HCT116 (cell line): Measurements from ENCODE around the gene CHD8.

ENCODE experiments used
- ATF3 ChIP-seq: IDR thresholded peaks from 2 replicates; pipeline ENCODE4 v1.6.1; 2012
- EGR1 ChIP-seq: IDR thresholded peaks from 2 replicates; pipeline ENCODE4 v1.6.1; 2012; ENCODE audit warnings: low read depth
- EZH2 ChIP-seq: fragments of 200-600 bp; sonication (generic); IDR thresholded peaks from 2 replicates; pipeline ENCODE4 v1.6.1; 2017; ENCODE audit warnings: antibody characterized with exemption, mixed run types
- EZH2phosphoT487 ChIP-seq: fragments of 200-600 bp; IDR thresholded peaks from 2 replicates; pipeline ENCODE4 v1.6.1; 2018; ENCODE audit warnings: antibody characterized with exemption, borderline replicate concordance
- MAX ChIP-seq: IDR thresholded peaks from 2 replicates; pipeline ENCODE4 v1.6.1; 2012
- POLR2A ChIP-seq: IDR thresholded peaks from 2 replicates; pipeline ENCODE4 v1.7.0; 2011; ENCODE audit warnings: borderline replicate concordance; ENCODE audit not compliant: insufficient read depth, insufficient read length; ENCODE audit errors: extremely low read depth
- POLR2AphosphoS5 ChIP-seq: IDR thresholded peaks from 2 replicates; pipeline ENCODE4 v1.6.1; 2011; ENCODE audit warnings: mild to moderate bottlenecking, low read depth, low read length, moderate library complexity
- REST ChIP-seq: IDR thresholded peaks from 2 replicates; pipeline ENCODE4 v1.6.1; 2012; ENCODE audit warnings: low read depth
- SRF ChIP-seq: IDR thresholded peaks from 2 replicates; pipeline ENCODE4 v1.6.1; 2012; ENCODE audit warnings: low read depth
- YY1 ChIP-seq: IDR thresholded peaks from 2 replicates; pipeline ENCODE4 v1.6.1; 2011; ENCODE audit warnings: low read length, low read depth, moderate library complexity, mild to moderate bottlenecking; ENCODE audit not compliant: insufficient replicate concordance; ENCODE audit errors: extremely low read depth
- ZBTB33 ChIP-seq: IDR thresholded peaks from 2 replicates; pipeline ENCODE4 v1.6.1; 2011; ENCODE audit warnings: mild to moderate bottlenecking, low read length, moderate library complexity; ENCODE audit not compliant: insufficient replicate concordance; ENCODE audit errors: extremely low read depth
- ZFX ChIP-seq: fragments of 450-650 bp; IDR thresholded peaks from 2 replicates; pipeline ENCODE4 v1.6.1; 2017
- ZNF274 ChIP-seq: fragments of 200-500 bp; sonication (Bioruptor generic); IDR thresholded peaks from 2 replicates; pipeline ENCODE4 v1.6.1; 2014; ENCODE audit warnings: mild to moderate bottlenecking, low read depth, low read length, inconsistent platforms
- TF ChIP-seq, protein P1 (sequence below), 3 experiments: fragments of 200-600 bp in 1 of 3; sonication (generic) in 1 of 3; IDR thresholded peaks in 2 of 3; conservative IDR thresholded peaks in 1 of 3; 2 replicates each; pipeline ENCODE4 v1.5.1; 2012 to 2017; ENCODE audit warnings: low read depth in 2 of 3, low read length in 2 of 3, antibody characterized with exemption in 1 of 3, borderline replicate concordance in 1 of 3, control low read depth in 1 of 3, mild to moderate bottlenecking in 1 of 3, mixed read lengths in 1 of 3, mixed run types in 1 of 3, moderate library complexity in 1 of 3; ENCODE audit not compliant: insufficient read depth in 1 of 3

- TF ChIP-seq, protein P1, sequence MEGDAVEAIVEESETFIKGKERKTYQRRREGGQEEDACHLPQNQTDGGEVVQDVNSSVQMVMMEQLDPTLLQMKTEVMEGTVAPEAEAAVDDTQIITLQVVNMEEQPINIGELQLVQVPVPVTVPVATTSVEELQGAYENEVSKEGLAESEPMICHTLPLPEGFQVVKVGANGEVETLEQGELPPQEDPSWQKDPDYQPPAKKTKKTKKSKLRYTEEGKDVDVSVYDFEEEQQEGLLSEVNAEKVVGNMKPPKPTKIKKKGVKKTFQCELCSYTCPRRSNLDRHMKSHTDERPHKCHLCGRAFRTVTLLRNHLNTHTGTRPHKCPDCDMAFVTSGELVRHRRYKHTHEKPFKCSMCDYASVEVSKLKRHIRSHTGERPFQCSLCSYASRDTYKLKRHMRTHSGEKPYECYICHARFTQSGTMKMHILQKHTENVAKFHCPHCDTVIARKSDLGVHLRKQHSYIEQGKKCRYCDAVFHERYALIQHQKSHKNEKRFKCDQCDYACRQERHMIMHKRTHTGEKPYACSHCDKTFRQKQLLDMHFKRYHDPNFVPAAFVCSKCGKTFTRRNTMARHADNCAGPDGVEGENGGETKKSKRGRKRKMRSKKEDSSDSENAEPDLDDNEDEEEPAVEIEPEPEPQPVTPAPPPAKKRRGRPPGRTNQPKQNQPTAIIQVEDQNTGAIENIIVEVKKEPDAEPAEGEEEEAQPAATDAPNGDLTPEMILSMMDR (IDR thresholded peaks at IDR 0.05 in 2 of 3, conservative IDR thresholded peaks at IDR 0.05 in 1 of 3; ENCODE audit: borderline replicate concordance in 1 of 3, insufficient read depth in 1 of 3, low read depth in 2 of 3, low read length in 2 of 3), result no peak
- TF ChIP-seq POLR2AphosphoS5, result no peak
- no peak for TF ChIP-seq YY1
- TF ChIP-seq EZH2, result no peak
- no peak for TF ChIP-seq MAX
- TF ChIP-seq REST, result no peak
- TF ChIP-seq POLR2A, result no peak
- no peak for TF ChIP-seq ZBTB33
- TF ChIP-seq EZH2phosphoT487, result no peak
- TF ChIP-seq ATF3, result no peak
- no peak for TF ChIP-seq ZNF274
- no peak for TF ChIP-seq SRF
- no peak for TF ChIP-seq ZFX
- no peak for TF ChIP-seq EGR1
Measured at GRCh38 chr14:21449899-21450216, 6.1 kb downstream of the CHD8 start.
